Bronchial epithelial cell (primary cell): ENCODE measurements around the gene ACSM5. TPM values are rescaled to one million over a fixed set of nuclear protein-coding genes. Genes with fewer than 3 reads are reported as not detected.

Experiments used
- DNase-seq: peaks from one replicate; pipeline ENCODE4 v3.0.0-alpha.2; 2010; ENCODE audit warnings: low read depth
- FAIRE-seq: peaks from 2 replicates; lab custom pipeline; 2011; peaks lifted over from hg19 to GRCh38; lab: Jason Lieb, UNC
- H3K27me3 ChIP-seq: 2 replicates; pipeline ENCODE4 v1.5.1; 2011; ENCODE audit warnings: low read length; ENCODE audit not compliant: control insufficient read depth, insufficient read depth
- H3K36me3 ChIP-seq: 2 replicates; pipeline ENCODE4 v1.5.1; 2011; ENCODE audit warnings: low read length; ENCODE audit not compliant: control insufficient read depth, insufficient read depth
- H3K4me3 ChIP-seq: 2 replicates; pipeline ENCODE4 v1.5.1; 2011; ENCODE audit warnings: mild to moderate bottlenecking, low read depth, low read length, control low read depth
- CTCF ChIP-seq: IDR thresholded peaks from 2 replicates; pipeline ENCODE4 v1.5.1; 2011; ENCODE audit warnings: mild to moderate bottlenecking, moderate library complexity, low read length, control low read depth, inconsistent platforms; ENCODE audit not compliant: insufficient read depth, severe bottlenecking
- total RNA-seq: library from RNA; depleted of rRNA; stranded (reverse); fragments of >200 nt; gene quantifications from 2 replicates; pipeline ENCODE4 v1.2.1, GENCODE V29; 2014

The ACSM5 gene
- total RNA-seq, 1 donor from 2014 or later: not detected

GRCh38 chr16:20372701-20373100 lies 36.6 kb upstream of the ACSM5 start:
- Histone ChIP-seq H3K27me3 (no peaks in the 10 kb centered on the region), H3K4me3 (no peak overlapping the region), H3K36me3 (no peaks in the 10 kb centered on the region)
- no peak for TF ChIP-seq CTCF
- no peak for FAIRE-seq
- peak; percentile 2 for DNase-seq

DNA sequence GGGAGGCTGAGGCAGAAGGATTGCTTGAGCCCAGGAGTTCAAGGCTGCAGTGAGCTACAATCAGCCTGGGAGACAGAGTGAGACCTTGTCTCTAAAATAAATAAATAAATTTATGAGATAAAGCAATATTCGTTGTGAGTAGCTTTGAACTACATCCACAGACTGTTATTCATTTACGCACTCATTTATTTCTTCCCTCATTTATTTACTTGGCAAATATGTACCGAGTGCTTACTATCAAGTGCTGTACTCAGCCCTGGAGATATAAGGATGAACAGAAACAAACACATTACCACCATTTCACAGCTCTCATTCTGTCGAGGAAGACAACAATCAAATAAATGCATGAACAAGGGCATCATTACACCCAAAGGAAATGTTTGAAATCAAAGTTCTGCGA lies 32.2 kb upstream of the ACSM5 start:
- Histone ChIP-seq H3K27me3 (no peaks in the 10 kb centered on the region), H3K4me3 (no peak overlapping the region), H3K36me3 (no peaks in the 10 kb centered on the region)
- DNase-seq (no peak), FAIRE-seq (no peak)
- no peak for TF ChIP-seq CTCF

GRCh38 chr16:20380782-20381181 lies 28.6 kb upstream of the ACSM5 start:
- no peak for DNase-seq
- FAIRE-seq: no peak
- no peaks in the 10 kb centered on the region for H3K27me3 ChIP-seq

DNA sequence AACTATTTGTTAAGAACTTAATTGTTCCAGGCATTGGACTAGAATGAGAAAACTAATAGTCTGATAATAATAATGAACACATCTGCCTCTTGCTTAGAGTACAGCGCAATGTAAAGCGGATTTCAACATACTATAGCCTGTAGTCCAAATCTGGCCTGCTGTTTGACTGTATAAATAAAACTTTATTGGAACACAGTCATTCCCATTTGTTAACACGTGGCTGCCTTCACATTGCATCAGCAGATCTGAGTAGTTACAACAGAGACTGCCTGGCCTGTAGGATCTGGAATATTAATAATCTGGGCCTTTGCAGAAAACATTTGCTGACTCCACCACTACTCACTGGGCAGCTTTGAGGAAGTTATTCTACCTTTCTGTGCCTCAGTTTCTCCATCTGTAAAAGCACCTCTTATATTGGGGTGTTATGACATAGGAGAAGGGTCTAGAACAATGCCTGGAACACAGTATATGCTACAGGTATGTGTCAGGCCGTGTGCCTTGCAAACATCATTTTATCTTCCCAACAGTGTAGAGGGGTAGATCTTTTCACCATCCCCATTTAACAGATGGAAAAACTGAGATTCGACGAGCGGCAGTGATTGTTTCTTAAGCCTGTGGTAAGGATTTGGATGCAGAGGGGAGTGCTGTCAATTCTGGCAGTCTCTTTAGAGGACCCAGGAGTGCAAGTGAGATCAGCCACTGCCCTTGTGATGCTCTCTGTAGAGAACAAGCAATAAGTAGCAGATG lies 27.0 kb upstream of the ACSM5 start:
- H3K27me3 ChIP-seq: no peaks in the 10 kb centered on the region
- DNase-seq: no peak
- H3K4me3 ChIP-seq: no peak overlapping the region
- TF ChIP-seq CTCF: no peak
- no peak for FAIRE-seq
- no peaks in the 10 kb centered on the region for H3K36me3 ChIP-seq

More at GRCh38 chr16:20380782-20381181, 28.6 kb upstream of the ACSM5 start:
- TF ChIP-seq CTCF: no peak
- Histone ChIP-seq H3K36me3 (no peaks in the 10 kb centered on the region), H3K4me3 (no peak overlapping the region)

DNA sequence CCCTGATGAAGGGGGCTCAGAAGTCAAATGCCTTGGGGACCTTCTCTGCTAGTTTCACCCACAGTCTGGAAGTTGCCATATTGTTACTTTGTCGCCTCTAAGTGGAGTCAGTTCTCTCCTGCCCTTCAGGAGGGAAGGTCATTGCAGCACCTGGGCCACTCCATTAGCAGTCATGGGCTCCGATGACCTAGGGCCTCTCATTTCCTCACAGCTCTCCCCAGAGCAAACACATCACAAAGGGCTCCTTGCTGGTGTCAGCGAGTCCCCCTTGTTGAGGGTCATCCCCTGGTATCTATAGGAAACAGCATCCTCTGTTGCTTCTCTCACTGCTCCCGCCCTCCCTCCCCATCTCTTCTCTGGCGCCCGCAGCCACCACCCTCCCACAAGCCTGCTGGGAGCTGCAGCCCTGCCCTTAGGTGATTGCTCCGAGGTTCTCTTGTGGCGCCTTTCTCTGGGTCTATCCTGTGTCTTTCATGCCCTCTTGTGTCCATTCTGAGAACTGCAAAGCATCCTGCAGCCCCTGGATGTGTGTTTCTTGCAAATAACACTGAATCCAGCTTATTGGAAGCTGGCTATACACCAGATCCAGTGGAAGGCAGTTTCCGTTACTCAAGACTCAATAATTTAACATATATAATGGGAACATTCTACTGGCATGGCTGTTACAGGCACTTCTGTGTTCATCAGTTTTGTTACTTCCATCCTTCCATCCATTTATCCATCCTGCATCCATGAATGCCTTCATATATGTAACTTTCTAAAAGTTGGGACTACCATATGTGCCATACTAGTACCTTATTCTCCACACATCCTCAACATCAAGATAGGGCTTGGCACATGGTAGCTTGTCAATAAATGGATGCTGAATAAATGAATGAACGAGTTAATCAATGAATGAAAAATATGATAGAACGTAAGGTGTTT lies 26.0 kb upstream of the ACSM5 start:
- Histone ChIP-seq H3K36me3 (no peaks in the 10 kb centered on the region), H3K27me3 (no peaks in the 10 kb centered on the region), H3K4me3 (no peak overlapping the region)
- peak; percentile 82 for TF ChIP-seq CTCF
- no peak for FAIRE-seq
- peak; percentile 55 for DNase-seq
